ENCODE measurements around the gene UFSP1. TPM values are rescaled to one million over a fixed set of nuclear protein-coding genes. Genes with fewer than 3 reads are reported as not detected.

UFSP1 gene
- total and polyA plus RNA-seq, 2 of the 13 experiments (the other 11 are each of a cell fraction or from before 2014, with no cell fraction given) = 0.65 to 3.3 TPM

DNA sequence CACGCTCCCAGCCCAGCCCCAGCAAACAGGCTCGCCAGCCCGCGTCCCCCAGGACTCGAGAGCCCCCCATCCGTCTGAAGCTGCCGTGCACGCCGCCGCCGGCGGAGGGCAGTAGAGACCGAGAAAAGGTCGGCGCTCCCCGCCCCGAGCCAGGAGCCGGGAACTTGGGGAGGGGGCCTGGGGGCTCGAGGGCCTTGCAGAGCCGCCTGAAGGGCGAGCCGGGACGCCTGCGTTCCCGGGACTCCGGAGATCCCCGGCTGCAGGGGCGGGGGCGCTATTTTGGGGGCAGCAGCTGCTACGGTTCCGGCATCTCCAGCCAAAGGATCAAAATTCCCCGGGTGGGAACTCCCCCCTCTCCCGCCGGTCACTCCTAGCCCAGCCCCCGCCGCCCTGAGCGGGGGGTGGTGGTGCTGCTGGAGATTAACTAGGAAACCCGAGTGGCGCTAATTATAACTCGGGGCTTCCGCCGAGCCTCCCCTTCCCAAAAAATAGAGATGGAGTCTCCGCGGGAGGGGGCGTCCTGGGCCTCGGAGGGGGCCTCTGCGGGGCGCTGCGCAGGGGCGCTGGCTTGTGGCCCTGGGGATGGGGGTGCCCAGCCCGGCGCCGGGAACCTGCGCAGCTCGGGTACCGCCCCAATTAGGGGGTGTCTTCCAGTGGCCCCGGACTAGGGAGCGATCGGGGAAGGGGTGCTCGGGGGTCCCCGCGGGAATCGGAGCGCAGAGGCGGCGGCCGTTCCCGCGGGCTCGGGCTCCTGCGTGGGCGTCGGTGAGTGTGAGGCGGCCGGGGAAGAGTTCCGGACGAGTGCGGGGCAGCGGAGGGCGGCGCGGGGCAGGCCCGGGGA is 5.6 kb upstream of the UFSP1 start (continued):
- TF ChIP-seq, protein P1, sequence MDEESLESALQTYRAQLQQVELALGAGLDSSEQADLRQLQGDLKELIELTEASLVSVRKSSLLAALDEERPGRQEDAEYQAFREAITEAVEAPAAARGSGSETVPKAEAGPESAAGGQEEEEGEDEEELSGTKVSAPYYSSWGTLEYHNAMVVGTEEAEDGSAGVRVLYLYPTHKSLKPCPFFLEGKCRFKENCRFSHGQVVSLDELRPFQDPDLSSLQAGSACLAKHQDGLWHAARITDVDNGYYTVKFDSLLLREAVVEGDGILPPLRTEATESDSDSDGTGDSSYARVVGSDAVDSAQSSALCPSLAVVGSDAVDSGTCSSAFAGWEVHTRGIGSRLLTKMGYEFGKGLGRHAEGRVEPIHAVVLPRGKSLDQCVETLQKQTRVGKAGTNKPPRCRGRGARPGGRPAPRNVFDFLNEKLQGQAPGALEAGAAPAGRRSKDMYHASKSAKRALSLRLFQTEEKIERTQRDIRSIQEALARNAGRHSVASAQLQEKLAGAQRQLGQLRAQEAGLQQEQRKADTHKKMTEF (CRISPR knock-in tag; IDR thresholded peaks at IDR 0.05) = peak; percentile 20; the same call in 1 of the 2 replicates
- TF ChIP-seq TCF7L2 (IDR thresholded peaks at IDR 0.05; ENCODE audit: low read depth, low read length) (no peak), SALL2 (CRISPR knock-in tag; IDR thresholded peaks at IDR 0.05) (peak; percentile 26; the same call in 1 of the 2 replicates), MAZ (IDR thresholded peaks at IDR 0.05; ENCODE audit: borderline replicate concordance, low read depth, low read length) (no peak), MAZ (CRISPR knock-in tag; IDR thresholded peaks at IDR 0.05; ENCODE audit: low read depth) (0 out of 2 replicates have a peak, but pooled peaks have one; percentile 27), KDM2A (CRISPR knock-in tag; IDR thresholded peaks at IDR 0.05; ENCODE audit: borderline replicate concordance, low read depth) (peak; percentile 43; the same call in 1 of the 2 replicates), ZFYVE20 (CRISPR knock-in tag; IDR thresholded peaks at IDR 0.05; ENCODE audit: borderline replicate concordance, low read depth) (no peak), EZH2 (conservative IDR thresholded peaks at IDR 0.05; ENCODE audit: low read depth, low read length) (peak; percentile 80; the same call in 1 of the 2 replicates), ZNF234 (CRISPR knock-in tag; conservative IDR thresholded peaks at IDR 0.05) (no peak), ZFP36L1 (CRISPR knock-in tag; IDR thresholded peaks at IDR 0.05) (no peak), ZBTB7A (CRISPR knock-in tag; IDR thresholded peaks at IDR 0.05) (peak; percentile 88), ZNF329 (CRISPR knock-in tag; IDR thresholded peaks at IDR 0.05; ENCODE audit: low read depth) (0 out of 2 replicates have a peak, but pooled peaks have one; percentile 47)

Data from HepG2 (cell line).